ENCODE measurements around the gene MASP2.
"Not testable (repeated sequence)": the region's sequence is repeated elsewhere in the genome, so short reads cannot be mapped to it uniquely, and the experiment has no call there.

MASP2 gene

DNA sequence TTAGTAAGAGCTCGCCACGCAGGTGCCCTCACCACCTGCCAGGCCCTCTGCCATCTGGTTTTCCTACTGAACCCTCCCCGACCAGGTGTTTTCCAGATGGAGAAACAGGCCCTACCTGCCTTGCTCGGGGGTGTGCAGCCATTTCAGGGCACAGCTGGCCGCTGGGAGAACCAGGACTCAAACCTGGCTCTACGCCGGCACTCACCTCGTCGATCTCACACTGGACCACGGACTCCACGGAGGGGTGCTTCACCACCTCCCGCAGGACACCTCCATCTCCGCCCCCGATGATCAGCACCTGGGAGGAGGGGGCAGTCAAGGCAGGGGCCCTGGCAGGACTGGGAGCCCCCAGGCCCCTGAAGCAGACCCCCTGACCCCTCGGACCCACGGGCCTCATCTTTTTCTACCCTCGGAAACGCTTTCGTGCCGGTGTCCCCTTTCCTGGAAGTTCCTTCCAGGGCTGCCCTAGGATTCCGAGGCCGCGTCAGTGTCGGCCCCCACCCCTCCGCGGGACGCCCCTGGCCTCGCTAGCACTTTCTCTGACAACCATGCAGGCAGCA is 11.6 kb upstream of the MASP2 start:
- no peak for DNase-seq (ENCODE audit: low read depth)

- DNase-seq (ENCODE audit: low read depth) = no peak
Observed at GRCh38 chr1:11058026-11058425, 11.0 kb upstream of the MASP2 start.

DNA sequence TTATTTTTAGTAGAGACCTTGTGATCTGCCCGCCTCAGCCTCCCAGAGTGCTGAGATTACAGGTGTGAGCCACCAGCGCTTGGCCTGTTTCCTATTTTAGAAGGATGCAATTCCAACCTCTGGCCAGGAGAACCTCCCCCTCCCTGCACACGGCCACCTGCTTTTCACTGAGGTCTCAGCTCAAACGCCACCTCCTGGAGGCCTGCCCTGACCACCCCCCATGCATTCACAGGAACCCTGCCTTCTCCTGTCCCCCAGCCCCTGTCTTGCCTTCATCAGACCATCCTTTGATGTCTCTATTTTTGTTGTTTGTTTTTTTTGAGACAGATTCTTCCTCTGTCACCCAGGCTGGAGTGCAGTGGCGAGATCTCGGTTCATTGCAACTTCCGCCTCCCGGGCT is 10.4 kb upstream of the MASP2 start:
- DNase-seq (ENCODE audit: low read depth) = no peak

DNA sequence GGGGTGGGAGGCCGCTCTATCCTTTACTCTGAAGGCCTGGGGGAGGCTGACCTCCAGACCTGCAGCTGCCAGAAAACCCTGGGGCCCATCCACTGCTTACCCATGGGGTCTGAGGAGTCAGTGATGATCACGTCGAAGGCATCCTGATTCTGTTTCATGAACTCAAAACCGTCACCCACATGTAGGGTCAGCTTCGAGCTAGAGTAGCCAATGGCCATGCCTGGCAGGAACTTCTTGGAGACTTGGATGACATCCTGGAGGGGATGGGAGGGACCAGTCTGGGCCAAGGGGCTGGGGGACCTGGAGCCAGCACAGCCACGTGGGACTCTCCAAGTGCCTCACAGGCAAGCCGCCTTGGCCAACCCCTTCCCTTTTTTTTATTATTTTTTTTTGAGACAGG is 9.5 kb upstream of the MASP2 start:
- no peak for DNase-seq (ENCODE audit: low read depth)

DNA sequence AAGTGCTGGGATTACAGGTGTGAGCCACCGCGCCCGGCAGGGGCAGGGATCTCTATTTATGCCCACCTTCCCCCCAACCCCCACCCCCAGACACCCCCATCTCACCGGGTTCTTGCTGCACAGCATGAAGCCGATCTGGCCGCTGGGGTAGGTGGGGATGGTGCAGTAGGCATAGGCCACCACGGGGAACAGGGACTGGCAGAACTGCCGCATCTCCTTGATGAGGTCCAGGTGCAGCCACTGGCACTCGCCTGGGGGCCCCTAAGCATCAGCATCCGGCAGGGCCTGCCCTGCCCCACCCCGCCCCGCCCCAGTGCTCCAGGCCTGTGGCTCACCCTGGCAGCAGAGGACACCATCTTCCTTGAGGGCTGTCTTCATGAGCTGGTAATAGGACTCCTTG is 8.6 kb upstream of the MASP2 start:
- DNase-seq (ENCODE audit: low read depth) = no peak

DNA sequence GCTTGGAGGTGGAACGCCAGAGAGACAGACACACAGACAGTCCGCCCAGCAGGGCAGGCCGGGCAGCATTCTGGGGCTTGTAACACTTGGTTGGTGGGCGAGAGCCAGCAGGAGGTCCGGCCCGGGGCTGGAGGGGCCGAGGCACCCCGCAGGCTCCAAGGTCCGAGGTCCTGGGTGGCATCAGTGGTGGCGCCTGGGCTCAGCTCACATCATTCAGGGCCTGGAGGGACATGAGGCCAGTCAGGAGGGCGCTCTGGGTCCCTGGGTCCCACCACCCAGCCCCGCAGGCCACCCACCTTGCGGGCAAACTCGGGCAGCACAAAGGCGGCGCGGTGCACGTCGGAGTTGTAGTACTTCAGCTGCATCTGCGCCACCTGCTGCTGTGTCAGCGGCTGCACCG is 7.6 kb upstream of the MASP2 start:
- DNase-seq (ENCODE audit: low read depth) = no peak

DNA sequence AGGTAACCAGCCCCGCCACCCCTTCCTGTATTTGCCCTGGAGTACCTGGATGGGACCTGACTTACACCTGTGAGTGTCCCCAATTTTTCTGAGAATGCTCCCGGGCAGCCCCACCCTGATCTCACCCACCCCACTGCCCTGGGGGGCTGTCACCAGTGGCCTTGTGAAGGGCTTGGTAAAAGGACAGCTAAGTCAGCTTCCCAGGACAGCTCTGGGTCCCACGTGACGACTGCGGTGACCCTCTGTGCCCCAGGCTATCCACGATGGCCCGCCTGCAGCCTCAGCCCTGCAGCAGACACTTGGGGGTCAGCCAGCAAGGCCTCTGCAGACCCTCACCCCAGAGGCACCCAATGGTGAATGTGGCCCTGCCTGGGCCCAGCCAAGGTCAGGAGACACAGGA is 7.1 kb upstream of the MASP2 start:
- no peak for DNase-seq (ENCODE audit: low read depth)

- no peak for DNase-seq (ENCODE audit: low read depth)
Observed at GRCh38 chr1:11053758-11054137, 6.7 kb upstream of the MASP2 start.

DNA sequence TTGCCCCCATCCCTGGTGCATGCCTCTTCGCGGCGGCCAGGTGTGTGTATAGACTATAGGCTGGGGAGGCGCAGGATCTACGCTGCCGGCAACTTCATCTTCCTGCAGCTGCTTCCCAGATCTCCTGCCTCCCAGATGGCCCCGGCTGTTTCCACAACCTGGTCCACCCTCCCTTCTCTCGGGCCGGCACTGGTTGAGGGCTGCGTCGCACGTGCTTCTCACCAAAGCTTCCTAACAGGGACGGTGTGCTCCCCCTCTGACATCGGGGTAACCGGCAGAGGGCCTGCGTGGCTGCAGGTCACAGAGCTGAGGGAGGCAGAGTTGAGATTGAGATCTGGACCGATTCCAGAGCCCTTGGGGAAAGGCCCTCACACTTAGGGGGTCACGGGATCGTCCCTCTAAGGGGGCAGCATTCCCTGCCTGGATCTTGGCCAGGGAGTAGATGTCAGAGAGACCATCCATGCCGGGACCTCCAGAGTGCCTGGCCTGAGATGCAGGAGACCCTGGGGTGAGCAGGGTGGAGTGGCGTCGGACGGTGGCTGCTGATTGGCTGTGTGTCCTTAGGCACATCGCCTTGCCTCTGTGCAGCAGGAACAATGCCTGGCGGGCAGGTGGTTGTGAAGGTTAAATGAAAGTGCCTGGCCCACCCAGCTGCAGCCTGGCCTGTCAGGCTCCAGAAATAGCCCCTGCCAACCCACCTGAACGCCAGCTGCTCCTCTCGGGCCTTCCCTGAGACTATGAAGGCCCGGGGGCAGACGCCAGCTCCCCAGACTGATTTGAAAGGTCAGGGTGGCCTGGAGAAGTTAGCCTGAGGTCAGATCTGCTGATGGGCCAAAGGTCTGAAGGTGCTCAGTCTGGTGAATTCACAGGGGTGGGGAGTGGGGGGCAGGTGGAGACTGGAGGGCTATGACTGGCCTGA is 6.1 kb upstream of the MASP2 start:
- no peak for DNase-seq (ENCODE audit: low read depth)

GRCh38 chr1:11051781-11052511 is 4.9 kb upstream of the MASP2 start:
- DNase-seq (ENCODE audit: low read depth) = no peak

GRCh38 chr1:11051121-11051520 is 4.1 kb upstream of the MASP2 start:
- DNase-seq (ENCODE audit: low read depth) = not testable (repeated sequence)

GRCh38 chr1:11046270-11046566 is 821 bp downstream of the MASP2 start:
- no peak for DNase-seq (ENCODE audit: low read depth)

- no peak for DNase-seq (ENCODE audit: low read depth)
Observed at GRCh38 chr1:11045428-11046269, 1.4 kb downstream of the MASP2 start.

DNA sequence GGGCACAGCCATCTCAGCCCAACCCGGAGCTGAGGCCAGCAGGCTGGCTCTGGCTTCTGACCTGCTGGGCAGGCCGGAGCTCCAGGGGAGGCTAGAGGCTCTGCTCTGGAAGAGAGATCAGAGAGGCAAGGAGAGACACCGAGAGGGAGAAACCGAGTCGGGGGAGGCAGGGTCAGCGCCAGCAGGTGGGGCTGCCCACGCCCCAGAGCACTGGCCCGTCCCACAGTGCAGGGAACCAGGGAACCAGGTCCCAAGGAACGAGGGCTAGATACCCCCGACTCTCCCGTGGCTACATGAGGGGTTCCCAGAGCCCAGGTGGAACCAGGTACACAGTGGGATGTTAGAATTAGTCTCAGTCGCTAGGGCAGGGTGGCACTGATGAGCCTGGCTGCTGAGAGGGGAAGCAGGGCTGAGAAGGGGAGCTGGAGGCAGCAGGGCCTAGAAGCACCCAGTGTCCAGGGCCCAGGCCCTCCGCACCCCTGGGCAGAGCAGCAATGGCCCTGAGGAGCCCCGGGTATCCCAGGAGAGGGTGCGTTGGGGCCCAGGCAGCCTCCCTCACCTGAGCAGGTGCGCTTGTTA is 2.1 kb downstream of the MASP2 start:
- DNase-seq (ENCODE audit: low read depth) = no peak

GRCh38 chr1:11044086-11044848 is 2.8 kb downstream of the MASP2 start:
- DNase-seq (ENCODE audit: low read depth) = no peak

GRCh38 chr1:11042995-11043874 is 3.8 kb downstream of the MASP2 start:
- DNase-seq (ENCODE audit: low read depth) = no peak

DNA sequence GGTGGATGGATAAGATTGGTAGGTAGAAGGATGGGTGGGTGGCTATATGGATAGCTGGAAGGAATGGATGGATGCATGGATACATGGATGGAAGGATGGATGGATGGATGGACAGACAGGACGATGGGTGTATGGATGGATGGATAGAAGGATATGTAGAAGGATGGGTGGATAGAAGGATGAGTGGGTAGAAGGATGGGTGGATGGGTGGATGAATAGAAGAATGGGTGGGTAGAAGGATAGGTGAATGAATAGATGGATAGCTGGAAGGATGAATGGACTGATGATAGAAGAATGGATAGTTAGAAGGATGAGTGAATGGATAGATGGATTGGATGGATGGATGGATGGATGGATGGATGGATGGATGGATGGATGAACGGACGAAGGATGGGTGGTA is 5.0 kb downstream of the MASP2 start:
- no peak for DNase-seq (ENCODE audit: low read depth)

GRCh38 chr1:11041048-11041447 is 6.0 kb downstream of the MASP2 start:
- DNase-seq (ENCODE audit: low read depth) = no peak

GRCh38 chr1:11040105-11040429 is 7.0 kb downstream of the MASP2 start:
- DNase-seq (ENCODE audit: low read depth) = not testable (repeated sequence)

DNA sequence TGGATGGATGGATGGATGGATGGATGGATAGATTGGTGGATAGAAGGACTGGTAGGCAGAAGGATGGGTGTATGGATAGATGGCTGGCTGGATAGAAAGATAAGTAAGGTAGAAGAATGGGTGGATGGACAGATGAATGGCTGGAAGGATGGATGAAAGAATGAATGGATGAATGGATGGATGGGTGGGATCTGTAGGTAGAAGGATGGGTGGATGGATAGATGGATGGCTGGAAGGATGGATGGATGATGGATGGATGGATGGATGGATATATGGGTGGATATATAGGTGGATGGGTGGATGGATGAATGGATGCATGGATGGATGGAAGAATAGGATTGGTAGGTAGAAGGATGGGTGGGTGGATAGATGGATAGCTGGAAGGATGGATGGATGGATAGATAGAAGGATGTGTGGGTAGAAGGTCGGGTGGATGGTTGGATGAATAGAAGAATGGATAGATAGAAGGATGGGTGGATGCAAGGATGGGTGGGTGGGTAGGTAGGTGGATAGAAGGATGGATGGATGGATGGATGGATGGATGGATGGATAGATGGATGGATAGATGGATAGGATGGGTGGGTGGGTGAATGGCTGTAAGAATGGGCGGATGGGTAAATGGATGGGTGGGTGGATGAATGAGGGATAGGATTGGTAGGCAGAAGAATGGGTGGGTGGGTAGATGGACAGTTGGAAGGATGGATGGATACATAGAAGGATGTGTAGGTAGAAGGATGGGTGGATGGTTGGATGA is 7.5 kb downstream of the MASP2 start:
- no peak for DNase-seq (ENCODE audit: low read depth)

Measured in fibroblast of gingiva (primary cell).